Myometrial cell (primary cell): ENCODE results near the gene TPK1. TPM values are rescaled to one million over a fixed set of nuclear protein-coding genes. Genes with fewer than 3 reads are reported as not detected.

ENCODE experiments used
- total RNA-seq: library from RNA; depleted of rRNA; stranded (reverse); fragments of >200 nt; gene quantifications from 2 replicates; pipeline ENCODE4 v1.2.3, GENCODE V29; 2015

Gene TPK1
- total RNA-seq: 3.0 and 3.2 TPM in 2 replicates

DNA sequence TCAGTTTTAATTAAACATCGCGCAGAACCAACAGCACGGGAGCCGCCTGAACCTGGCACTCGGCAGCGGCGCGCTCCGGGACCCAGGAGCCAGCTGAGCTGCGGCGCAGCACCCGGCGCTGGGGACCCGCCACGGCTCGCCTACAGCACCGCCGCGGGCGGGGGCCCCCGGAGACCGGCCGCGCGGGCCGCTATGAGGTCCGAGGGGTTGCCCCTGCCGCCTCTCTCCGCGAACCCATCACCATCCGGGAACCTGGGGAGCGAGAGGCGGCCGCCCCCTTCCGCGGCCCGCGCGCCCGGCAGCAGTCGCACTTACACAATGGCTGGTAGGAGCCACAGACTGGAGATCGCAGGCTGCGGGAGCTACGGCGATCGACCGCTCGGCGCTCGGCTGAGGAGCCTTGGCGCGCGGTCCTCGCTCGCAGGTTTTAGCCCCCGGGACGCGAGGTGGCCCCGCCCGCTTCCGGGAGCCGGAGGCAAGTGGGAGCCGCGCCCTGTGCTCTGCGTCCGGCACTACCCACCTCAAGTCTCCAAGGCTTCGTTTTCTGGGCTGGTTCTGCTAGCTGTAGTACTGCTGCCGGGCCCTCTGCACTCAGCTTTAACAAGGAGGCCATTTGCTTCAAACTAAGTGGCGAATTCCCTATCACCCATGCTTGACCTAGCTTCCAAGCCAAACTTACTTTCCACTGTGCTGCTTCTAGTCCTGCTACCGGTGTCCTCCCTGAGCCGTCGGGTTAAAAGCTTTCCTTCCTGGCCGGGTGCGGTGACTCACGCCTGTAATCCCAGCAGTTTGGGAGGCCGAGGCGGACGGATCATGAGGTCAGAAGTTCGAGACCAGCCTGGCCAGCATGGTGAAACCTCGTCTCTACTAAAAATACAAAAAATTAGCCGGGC is at the start of gene TPK1:
TPK1 (minus strand) TSS at position 402 of the 893 bp plus-strand sequence. CDS start 451 bp downstream, outside the sequence.

DNA sequence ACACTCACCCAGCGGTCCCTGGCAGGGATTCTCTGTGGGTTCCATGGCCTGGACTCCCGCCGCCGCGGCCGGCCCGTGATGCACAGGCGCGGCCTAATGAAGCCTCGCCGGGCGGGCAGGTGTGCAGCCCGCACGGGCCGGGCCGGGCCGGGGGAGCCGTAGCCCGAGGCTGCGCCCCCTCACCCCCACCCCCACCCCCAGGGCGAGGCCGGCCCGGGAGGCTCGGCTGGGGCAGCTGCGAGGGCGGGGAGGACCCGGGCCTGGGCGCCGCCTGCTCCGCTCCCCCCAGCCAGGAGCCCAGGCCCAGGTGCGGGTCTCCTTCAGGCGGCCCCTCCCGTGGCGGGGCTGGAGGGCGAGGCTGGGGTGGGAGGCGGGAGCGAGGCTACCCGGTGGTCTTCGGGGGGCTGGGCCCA is 432.2 kb downstream of the TPK1 start, which contains the start of gene NOBOX:
NOBOX (minus strand) TSS at position 45 of the 413 bp plus-strand sequence.

